IMR-90 (cell line): Measurements from ENCODE around the gene CCDC40. TPM values are rescaled to one million over a fixed set of nuclear protein-coding genes. Genes with fewer than 3 reads are reported as not detected.

Experiments used
- RAD21 ChIP-seq: IDR thresholded peaks from 2 replicates; pipeline ENCODE4 v1.6.1; 2012; ENCODE audit warnings: low read length, improper control_type of control experiment
- polyA plus RNA-seq, 3 experiments: library from polyadenylated mRNA; depleted of rRNA; stranded (reverse); fragments of >200 nt; gene quantifications; 2 replicates each; pipeline ENCODE4 v1.2.3, GENCODE V29; 2012; ENCODE audit warnings: low replicate concordance in 1 of 3
- total RNA-seq: library from RNA; depleted of rRNA; stranded (reverse); fragments of >200 nt; gene quantifications from 2 replicates; pipeline ENCODE4 v1.2.3, GENCODE V29; 2012
- TF ChIP-seq, protein P1 (sequence below): fragments of 150-350 bp; IDR thresholded peaks from 2 replicates; pipeline ENCODE4 v1.6.1; 2016; ENCODE audit warnings: low read depth, mild to moderate bottlenecking, low read length, moderate library complexity, borderline replicate concordance

CCDC40 gene
- total and polyA plus RNA-seq, 2 of the 4 experiments (the other 2 are of a cell fraction), result 0.90 to 4.7 TPM

DNA sequence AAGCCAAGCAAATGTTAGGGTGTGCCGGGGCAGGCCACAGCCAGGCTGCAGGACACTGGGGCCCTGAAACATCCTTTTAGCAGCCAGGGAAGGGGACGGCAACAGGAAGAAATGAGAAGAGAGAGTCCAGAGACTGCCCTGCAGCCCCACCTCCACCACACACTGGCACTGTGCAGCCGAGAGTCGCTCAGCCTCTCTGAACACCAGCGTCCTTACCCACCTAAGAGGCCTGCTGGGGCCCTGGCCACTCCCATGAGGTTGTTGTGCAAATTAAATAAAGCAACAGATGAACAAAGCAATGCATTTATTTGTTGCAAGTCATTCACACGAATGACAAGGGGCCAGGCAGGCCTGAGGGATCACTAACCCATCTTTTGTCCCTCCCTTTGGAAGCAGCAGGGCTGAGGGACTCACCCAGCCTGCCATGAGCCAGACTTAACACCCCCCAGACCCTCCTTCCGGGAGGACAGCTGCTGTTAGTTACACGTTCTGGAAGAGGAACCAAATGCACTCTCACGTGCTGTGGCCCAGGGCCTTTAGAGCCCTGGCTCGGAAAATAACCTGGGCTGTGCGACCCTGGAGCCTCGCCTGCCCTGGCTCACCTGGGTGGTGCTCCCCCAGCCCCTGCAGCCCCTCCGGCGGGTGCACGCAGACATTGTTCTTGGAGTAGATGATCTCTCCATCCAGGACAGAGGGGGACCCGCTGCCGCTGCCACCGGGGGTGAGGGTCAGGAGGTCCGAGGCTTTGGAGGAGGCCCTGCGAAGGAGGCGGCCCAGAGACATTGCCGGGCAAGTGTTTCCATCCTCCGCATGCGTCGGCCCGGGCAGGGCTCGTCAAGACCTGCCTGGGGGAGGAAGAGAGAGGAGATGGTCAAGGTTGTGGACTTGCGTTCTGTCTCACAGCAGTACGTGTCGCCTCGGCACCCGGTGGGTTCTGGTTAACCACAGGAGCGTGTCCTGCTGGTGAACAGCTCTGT, 23.4 kb upstream of the CCDC40 start (continued):
- TF ChIP-seq, protein P1, sequence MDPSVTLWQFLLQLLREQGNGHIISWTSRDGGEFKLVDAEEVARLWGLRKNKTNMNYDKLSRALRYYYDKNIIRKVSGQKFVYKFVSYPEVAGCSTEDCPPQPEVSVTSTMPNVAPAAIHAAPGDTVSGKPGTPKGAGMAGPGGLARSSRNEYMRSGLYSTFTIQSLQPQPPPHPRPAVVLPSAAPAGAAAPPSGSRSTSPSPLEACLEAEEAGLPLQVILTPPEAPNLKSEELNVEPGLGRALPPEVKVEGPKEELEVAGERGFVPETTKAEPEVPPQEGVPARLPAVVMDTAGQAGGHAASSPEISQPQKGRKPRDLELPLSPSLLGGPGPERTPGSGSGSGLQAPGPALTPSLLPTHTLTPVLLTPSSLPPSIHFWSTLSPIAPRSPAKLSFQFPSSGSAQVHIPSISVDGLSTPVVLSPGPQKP, result no peak
- no peak for TF ChIP-seq RAD21
